H9 (cell line): Measurements from ENCODE around the gene GALNT9. TPM values are rescaled to one million over a fixed set of nuclear protein-coding genes. Genes with fewer than 3 reads are reported as not detected.

Experiments used
- DNase-seq: peaks from one replicate; pipeline ENCODE4 v3.0.0-alpha.2; 2017
- H2AFZ ChIP-seq: one replicate; pipeline ENCODE4 v1.6.1; 2013; ENCODE audit warnings: mild to moderate bottlenecking, low read length, control low read depth, moderate library complexity
- H2AK5ac ChIP-seq: 2 replicates; pipeline ENCODE4 v1.6.1; 2013; ENCODE audit warnings: low read length, control low read depth, mixed read lengths; ENCODE audit not compliant: insufficient read length
- H2BK120ac ChIP-seq: one replicate; pipeline ENCODE4 v1.6.1; 2013; ENCODE audit warnings: low read depth, mild to moderate bottlenecking, low read length, control low read depth, inconsistent platforms; ENCODE audit not compliant: poor library complexity, severe bottlenecking
- H2BK12ac ChIP-seq: 2 replicates; pipeline ENCODE4 v1.6.1; 2013; ENCODE audit warnings: low read length, control low read depth, mixed read lengths, low read depth; ENCODE audit not compliant: insufficient read length
- H2BK15ac ChIP-seq: 2 replicates; pipeline ENCODE4 v1.6.1; 2013; ENCODE audit warnings: low read depth, low read length, control low read depth
- H2BK20ac ChIP-seq: one replicate; pipeline ENCODE4 v1.6.1; 2013; ENCODE audit warnings: low read depth, mild to moderate bottlenecking, low read length, control low read depth, inconsistent platforms; ENCODE audit not compliant: poor library complexity, severe bottlenecking
- H2BK5ac ChIP-seq: 2 replicates; pipeline ENCODE4 v1.6.1; 2013; ENCODE audit warnings: low read length, control low read depth, mixed read lengths; ENCODE audit not compliant: insufficient read length
- H3K14ac ChIP-seq: 2 replicates; pipeline ENCODE4 v1.6.1; 2013; ENCODE audit warnings: low read length, control low read depth; ENCODE audit not compliant: insufficient read depth
- H3K18ac ChIP-seq: 2 replicates; pipeline ENCODE4 v1.6.1; 2013; ENCODE audit warnings: low read depth, mild to moderate bottlenecking, mixed read lengths, low read length, control low read depth; ENCODE audit not compliant: insufficient read length
- H3K23ac ChIP-seq: 2 replicates; pipeline ENCODE4 v1.6.1; 2013; ENCODE audit warnings: low read length, control low read depth, mixed read lengths, low read depth; ENCODE audit not compliant: insufficient read length
- H3K23me2 ChIP-seq: 2 replicates; pipeline ENCODE4 v1.6.1; 2013; ENCODE audit warnings: low read depth, mild to moderate bottlenecking, mixed read lengths, low read length, control low read depth; ENCODE audit not compliant: insufficient read length, poor library complexity, severe bottlenecking
- H3K27ac ChIP-seq: 2 replicates; pipeline ENCODE4 v1.5.1; 2013; ENCODE audit warnings: low read length, control low read depth, mixed read lengths, low read depth; ENCODE audit not compliant: insufficient read length
- H3K27me3 ChIP-seq: 2 replicates; pipeline ENCODE4 v1.6.1; 2013; ENCODE audit warnings: low read length, control low read depth, inconsistent platforms; ENCODE audit not compliant: insufficient read depth
- H3K4ac ChIP-seq: 2 replicates; pipeline ENCODE4 v1.6.1; 2013; ENCODE audit warnings: low read depth, mild to moderate bottlenecking, control low read depth, inconsistent platforms, low read length, moderate library complexity
- H3K4me1 ChIP-seq: 2 replicates; pipeline ENCODE4 v1.6.1; 2013; ENCODE audit warnings: low read length, control low read depth, inconsistent platforms; ENCODE audit not compliant: insufficient read depth
- H3K4me2 ChIP-seq: 2 replicates; pipeline ENCODE4 v1.6.1; 2013; ENCODE audit warnings: low read length, control low read depth, mixed read lengths; ENCODE audit not compliant: insufficient read length, insufficient read depth
- H3K56ac ChIP-seq: 2 replicates; pipeline ENCODE4 v1.6.1; 2013; ENCODE audit warnings: low read depth, mild to moderate bottlenecking, mixed read lengths, low read length, control low read depth; ENCODE audit not compliant: insufficient read length
- H3K79me1 ChIP-seq: 2 replicates; pipeline ENCODE4 v1.6.1; 2013; ENCODE audit warnings: low read depth, mild to moderate bottlenecking, moderate library complexity, low read length, control low read depth, inconsistent platforms; ENCODE audit not compliant: insufficient read depth, poor library complexity, severe bottlenecking
- H3K79me2 ChIP-seq: 2 replicates; pipeline ENCODE4 v1.6.1; 2013; ENCODE audit warnings: low read length, control low read depth, inconsistent platforms; ENCODE audit not compliant: insufficient read depth
- H3K9ac ChIP-seq: 2 replicates; pipeline ENCODE4 v1.6.1; 2013; ENCODE audit warnings: low read length, control low read depth, mixed read lengths; ENCODE audit not compliant: insufficient read length; ENCODE audit errors: extremely low read depth
- H3K9me3 ChIP-seq: one replicate; pipeline ENCODE4 v1.6.1; 2013; ENCODE audit warnings: low read depth, low read length, inconsistent platforms; ENCODE audit not compliant: control insufficient read depth
- H3T11ph ChIP-seq: one replicate; pipeline ENCODE4 v1.6.1; 2013; ENCODE audit warnings: mild to moderate bottlenecking, low read length, control low read depth, inconsistent platforms
- H4K20me1 ChIP-seq: one replicate; pipeline ENCODE4 v1.6.1; 2013; ENCODE audit not compliant: control insufficient read depth, insufficient read length, insufficient read depth
- H4K5ac ChIP-seq: 2 replicates; pipeline ENCODE4 v1.6.1; 2013; ENCODE audit warnings: low read depth, mild to moderate bottlenecking, mixed read lengths, low read length, control low read depth; ENCODE audit not compliant: insufficient read length
- H4K8ac ChIP-seq: replicated peaks from 2 replicates; pipeline ENCODE4 v1.6.1; 2013; ENCODE audit warnings: low read length, control low read depth, mixed read lengths, low read depth; ENCODE audit not compliant: insufficient read length
- H4K91ac ChIP-seq: 2 replicates; pipeline ENCODE4 v1.6.1; 2013; ENCODE audit warnings: low read depth, mild to moderate bottlenecking, moderate library complexity, mixed read lengths, low read length, control low read depth; ENCODE audit not compliant: insufficient read length
- H3K27ac Mint-ChIP-seq, 3 experiments: 2 replicates in 2 of 3; 3 replicates in 1 of 3; pipeline ENCODE4 v1.8.0; 2020 to 2021; ENCODE audit warnings: mixed read lengths in 3 of 3, mild to moderate bottlenecking in 1 of 3, moderate library complexity in 1 of 3
- H3K27me3 Mint-ChIP-seq: 2 replicates; pipeline ENCODE4 v1.8.0; 2021; ENCODE audit warnings: low read depth, mild to moderate bottlenecking, moderate library complexity, mixed read lengths
- H3K36me3 Mint-ChIP-seq, 3 experiments: 2 replicates in 2 of 3; 3 replicates in 1 of 3; pipeline ENCODE4 v1.8.0; 2020 to 2021; ENCODE audit warnings: low read depth in 3 of 3, mixed read lengths in 3 of 3; ENCODE audit not compliant: insufficient read depth in 1 of 3
- H3K4me1 Mint-ChIP-seq, 2 experiments: 2 replicates each; pipeline ENCODE4 v1.8.0; 2020; ENCODE audit warnings: mixed read lengths in 2 of 2
- H3K4me3 Mint-ChIP-seq, 2 experiments: 2 replicates in 1 of 2; 3 replicates in 1 of 2; pipeline ENCODE4 v1.8.0; 2020 to 2021; ENCODE audit warnings: mild to moderate bottlenecking in 2 of 2, mixed read lengths in 2 of 2, moderate library complexity in 1 of 2
- H3K9me3 Mint-ChIP-seq, 2 experiments: 2 replicates in 1 of 2; 3 replicates in 1 of 2; pipeline ENCODE4 v1.8.0; 2020; ENCODE audit warnings: mild to moderate bottlenecking in 2 of 2, mixed read lengths in 2 of 2, moderate library complexity in 1 of 2
- CTCF ChIP-seq: fragments of 200-600 bp; sonication (generic); conservative IDR thresholded peaks from 3 replicates; pipeline ENCODE4 v1.8.0; 2021; ENCODE audit warnings: antibody characterized with exemption, mild to moderate bottlenecking
- WGBS: extraction: QIAGEN DNeasy Blood & Tissue Kit; methylation state at CpG from one replicate; pipeline ENCODE4 v1.1.7; 2013; ENCODE audit warnings: missing lambda C conversion rate, low lambda C conversion rate, mixed read lengths; ENCODE audit not compliant: insufficient read length; ENCODE audit errors: extremely low coverage; 5-methylcytosine and 5-hydroxymethylcytosine counted together
- total RNA-seq: library from RNA; stranded (reverse); gene quantifications from 2 replicates; pipeline ENCODE4 v1.2.1, GENCODE V29; 2021

Gene GALNT9
- total RNA-seq, 1 experiment from 2014 or later, result 0.35 TPM

- no peak overlapping the region for H3K4ac ChIP-seq
- no peaks in the 10 kb centered on the region; a peak in 1 of 5 replicates for H3K9me3 Mint-ChIP-seq
- H3K79me1 ChIP-seq, result no peaks in the 10 kb centered on the region
- no peak for TF ChIP-seq CTCF
- peaks cover 72% of the 10 kb centered on the region for H3K27me3 Mint-ChIP-seq
- H2BK120ac ChIP-seq, result no peak overlapping the region
- no CpG with 5 or more reads among the region's 23 CpGs for WGBS
- H3K23ac ChIP-seq, result no peak overlapping the region
- no peak overlapping the region for H3K14ac ChIP-seq
- H3K4me1 ChIP-seq, result no peaks in the 10 kb centered on the region
- no peak overlapping the region for H2BK12ac ChIP-seq
- no peaks in the 10 kb centered on the region for H3K23me2 ChIP-seq
- no peak overlapping the region for H4K91ac ChIP-seq
- H3K4me3 Mint-ChIP-seq, result no peak overlapping the region
- peaks cover 0 to 9% of the 10 kb centered on the region in 2 experiments; a peak in 2 of 4 replicates for H3K4me1 Mint-ChIP-seq
- H3K4me2 ChIP-seq, result no peak overlapping the region
- no peak overlapping the region for H3K27ac ChIP-seq
- no peak overlapping the region for H3T11ph ChIP-seq
- no peaks in the 10 kb centered on the region for H4K20me1 ChIP-seq
- no peak overlapping the region for H3K27ac Mint-ChIP-seq
- no peak overlapping the region for H2BK5ac ChIP-seq
- no peak overlapping the region for H3K56ac ChIP-seq
- no peak overlapping the region for H3K9ac ChIP-seq
- no peak overlapping the region for H2BK20ac ChIP-seq
- H4K5ac ChIP-seq, result no peak overlapping the region
- H2AK5ac ChIP-seq, result no peak overlapping the region
- H3K18ac ChIP-seq, result no peak overlapping the region
- no peak for DNase-seq
- no peak overlapping the region for H4K8ac ChIP-seq
- H3K36me3 Mint-ChIP-seq, result no peaks in the 10 kb centered on the region
- H3K9me3 ChIP-seq, result no peaks in the 10 kb centered on the region
- H3K79me2 ChIP-seq, result no peaks in the 10 kb centered on the region
- H2AFZ ChIP-seq, result no peak overlapping the region
- H2BK15ac ChIP-seq, result no peak overlapping the region
- H3K27me3 ChIP-seq, result no peaks in the 10 kb centered on the region; the same call in none of the 2 replicates
Measured at GRCh38 chr12:132320767-132321211, 8.6 kb downstream of the GALNT9 start.
